ENCODE measurements around the gene VASH1. TPM values are rescaled to one million over a fixed set of nuclear protein-coding genes. Genes with fewer than 3 reads are reported as not detected.

The VASH1 gene
- total RNA-seq, 1 donor from 2014 or later = 26.0 TPM

DNA sequence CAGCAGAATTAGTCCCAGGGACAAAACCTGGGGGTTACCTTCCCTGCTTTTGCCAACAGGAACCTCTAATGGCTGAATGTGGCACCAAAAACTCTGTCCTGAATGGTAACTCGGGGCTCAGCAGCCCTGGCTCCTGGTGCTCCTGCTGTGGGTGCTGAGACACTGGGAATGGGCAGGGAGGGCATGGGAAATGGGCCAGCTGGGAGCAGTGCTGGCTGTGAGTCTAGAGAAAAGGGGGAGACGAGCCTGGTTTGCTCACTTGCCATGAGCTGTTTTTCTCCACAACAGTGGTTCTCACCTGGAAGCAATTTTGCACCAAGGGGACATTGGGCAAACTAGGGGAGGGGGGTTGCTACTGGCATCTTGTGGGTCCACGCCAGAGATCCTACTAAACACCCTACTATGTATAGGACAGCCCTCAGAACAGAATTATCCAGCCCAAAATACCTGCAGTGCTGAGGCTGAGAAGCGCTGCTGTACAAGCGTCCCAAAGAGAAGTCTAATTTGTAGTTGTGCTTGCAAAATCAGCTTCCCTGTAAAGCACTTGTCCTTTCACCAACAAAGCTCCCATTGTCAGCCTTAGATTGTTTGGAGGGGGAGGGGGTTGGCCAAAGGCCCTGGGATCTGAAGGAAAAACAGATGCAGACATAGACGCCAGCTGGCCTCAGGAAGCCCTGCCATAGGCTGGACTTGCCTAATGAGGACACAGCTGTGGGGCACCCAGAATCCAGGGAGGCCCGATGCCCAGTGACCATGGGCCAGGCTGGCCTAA lies 68.6 kb downstream of the VASH1 start:
- Mint-ChIP-seq H3K27ac (ENCODE audit: unreplicated experiment) (no peak overlapping the region), H3K9me3 (ENCODE audit: low read depth) (peaks cover 4% of the 10 kb centered on the region), H3K36me3 (ENCODE audit: low read depth) (no peaks in the 10 kb centered on the region), H3K27me3 (ENCODE audit: low read depth) (peaks cover 13% of the 10 kb centered on the region), H3K4me1 (ENCODE audit: low read depth) (no peaks in the 10 kb centered on the region), H3K4me3 (ENCODE audit: unreplicated experiment) (no peak overlapping the region)
- TF ChIP-seq, protein P1, sequence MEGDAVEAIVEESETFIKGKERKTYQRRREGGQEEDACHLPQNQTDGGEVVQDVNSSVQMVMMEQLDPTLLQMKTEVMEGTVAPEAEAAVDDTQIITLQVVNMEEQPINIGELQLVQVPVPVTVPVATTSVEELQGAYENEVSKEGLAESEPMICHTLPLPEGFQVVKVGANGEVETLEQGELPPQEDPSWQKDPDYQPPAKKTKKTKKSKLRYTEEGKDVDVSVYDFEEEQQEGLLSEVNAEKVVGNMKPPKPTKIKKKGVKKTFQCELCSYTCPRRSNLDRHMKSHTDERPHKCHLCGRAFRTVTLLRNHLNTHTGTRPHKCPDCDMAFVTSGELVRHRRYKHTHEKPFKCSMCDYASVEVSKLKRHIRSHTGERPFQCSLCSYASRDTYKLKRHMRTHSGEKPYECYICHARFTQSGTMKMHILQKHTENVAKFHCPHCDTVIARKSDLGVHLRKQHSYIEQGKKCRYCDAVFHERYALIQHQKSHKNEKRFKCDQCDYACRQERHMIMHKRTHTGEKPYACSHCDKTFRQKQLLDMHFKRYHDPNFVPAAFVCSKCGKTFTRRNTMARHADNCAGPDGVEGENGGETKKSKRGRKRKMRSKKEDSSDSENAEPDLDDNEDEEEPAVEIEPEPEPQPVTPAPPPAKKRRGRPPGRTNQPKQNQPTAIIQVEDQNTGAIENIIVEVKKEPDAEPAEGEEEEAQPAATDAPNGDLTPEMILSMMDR (IDR thresholded peaks at IDR 0.05) = no peak
- no peak for DNase-seq (ENCODE audit: low spot score)

DNA sequence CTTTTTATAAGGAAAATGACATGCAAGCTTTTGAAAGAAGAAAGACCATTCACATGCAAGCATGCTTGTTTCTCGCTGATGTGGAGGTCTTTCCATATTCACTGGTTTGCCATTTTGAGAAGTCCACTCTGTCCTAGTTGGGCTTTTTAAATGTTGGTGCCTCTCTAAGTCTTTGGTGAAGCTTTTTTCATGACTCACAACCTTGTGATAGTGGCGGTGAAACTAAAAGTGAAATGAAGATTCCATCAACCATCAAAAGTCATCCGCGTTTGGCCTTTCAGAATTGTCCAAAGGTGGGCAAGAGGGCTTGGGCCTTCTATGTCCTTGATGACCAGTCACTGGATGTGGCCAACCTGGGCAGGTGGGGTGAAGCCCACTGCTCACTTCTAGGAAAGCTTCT lies 69.3 kb downstream of the VASH1 start:
- H3K36me3 Mint-ChIP-seq (ENCODE audit: low read depth) = no peaks in the 10 kb centered on the region
- no peak overlapping the region for H3K27ac Mint-ChIP-seq (ENCODE audit: unreplicated experiment)
- TF ChIP-seq, protein P1 (IDR thresholded peaks at IDR 0.05) = no peak
- DNase-seq (ENCODE audit: low spot score) = no peak
- peaks cover 9% of the 10 kb centered on the region for H3K27me3 Mint-ChIP-seq (ENCODE audit: low read depth)
- H3K9me3 Mint-ChIP-seq (ENCODE audit: low read depth) = peaks cover 4% of the 10 kb centered on the region
- no peaks in the 10 kb centered on the region for H3K4me1 Mint-ChIP-seq (ENCODE audit: low read depth)
- H3K4me3 Mint-ChIP-seq (ENCODE audit: unreplicated experiment) = no peak overlapping the region

GRCh38 chr14:76832503-76832988 lies 71.3 kb downstream of the VASH1 start:
- no peak overlapping the region for H3K4me3 Mint-ChIP-seq (ENCODE audit: unreplicated experiment)
- H3K36me3 Mint-ChIP-seq (ENCODE audit: low read depth) = no peaks in the 10 kb centered on the region
- peaks cover 4% of the 10 kb centered on the region for H3K9me3 Mint-ChIP-seq (ENCODE audit: low read depth)
- no peak overlapping the region for H3K27ac Mint-ChIP-seq (ENCODE audit: unreplicated experiment)
- H3K27me3 Mint-ChIP-seq (ENCODE audit: low read depth) = peaks cover 7% of the 10 kb centered on the region
- no peaks in the 10 kb centered on the region for H3K4me1 Mint-ChIP-seq (ENCODE audit: low read depth)
- TF ChIP-seq, protein P1 (IDR thresholded peaks at IDR 0.05) = no peak
- DNase-seq (ENCODE audit: low spot score) = no peak

Other genes with a start within 250 kb of the VASH1 start
- gene ANGEL1, start 51.4 kb downstream of the VASH1 start, total RNA-seq = 8.6 to 13.8 TPM (median 9.6 TPM) in 3 replicates
- not detected in 3 replicates for gene LRRC74A, start 64.9 kb downstream of the VASH1 start, total RNA-seq